Stimulated activated naive CD8-positive, alpha-beta T cell treated with anti-CD3 and anti-CD28 coated beads, Interleukin-15, Interleukin-2, amounts not matched to agents 100 ng/mL and 50 ng/mL, for 24 hours (primary cell): ENCODE results near the gene GRIA2.
"Not testable (repeated sequence)": the region's sequence is repeated elsewhere in the genome, so short reads cannot be mapped to it uniquely, and the experiment has no call there.

Experiments used
- H3K27ac Mint-ChIP-seq: one replicate; pipeline ENCODE4 v1.8.0; 2021; ENCODE audit warnings: mild to moderate bottlenecking, mixed read lengths
- H3K27me3 Mint-ChIP-seq: one replicate; pipeline ENCODE4 v1.8.0; 2021; ENCODE audit warnings: mixed read lengths
- H3K36me3 Mint-ChIP-seq: one replicate; pipeline ENCODE4 v1.8.0; 2021; ENCODE audit warnings: low read depth, mixed read lengths
- H3K4me1 Mint-ChIP-seq: one replicate; pipeline ENCODE4 v1.8.0; 2021; ENCODE audit warnings: low read depth, mixed read lengths
- H3K4me3 Mint-ChIP-seq: one replicate; pipeline ENCODE4 v1.8.0; 2021; ENCODE audit warnings: mild to moderate bottlenecking, mixed read lengths
- H3K9me3 Mint-ChIP-seq: one replicate; pipeline ENCODE4 v1.8.0; 2021; ENCODE audit warnings: mixed read lengths

Gene GRIA2

GRCh38 chr4:157220371-157220881 is at the start of gene GRIA2:
Gene GRIA2 (plus strand): TSS chr4:157220728. CDS start chr4:157221043, 315 bp downstream.
- Mint-ChIP-seq H3K4me3 (no peak within 1 kb of the TSS), H3K9me3 (no peaks in the 10 kb centered on the region), H3K4me1 (no peaks in the 10 kb centered on the region), H3K36me3 (no peaks in the 10 kb centered on the region), H3K27ac (no peak within 1 kb of the TSS), H3K27me3 (peaks cover 38% of the 10 kb centered on the region)

GRCh38 chr4:157172011-157172410 is 48.5 kb upstream of the GRIA2 start:
- Mint-ChIP-seq H3K4me3 (no peak overlapping the region), H3K9me3 (no peaks in the 10 kb centered on the region), H3K27me3 (no peaks in the 10 kb centered on the region)

DNA sequence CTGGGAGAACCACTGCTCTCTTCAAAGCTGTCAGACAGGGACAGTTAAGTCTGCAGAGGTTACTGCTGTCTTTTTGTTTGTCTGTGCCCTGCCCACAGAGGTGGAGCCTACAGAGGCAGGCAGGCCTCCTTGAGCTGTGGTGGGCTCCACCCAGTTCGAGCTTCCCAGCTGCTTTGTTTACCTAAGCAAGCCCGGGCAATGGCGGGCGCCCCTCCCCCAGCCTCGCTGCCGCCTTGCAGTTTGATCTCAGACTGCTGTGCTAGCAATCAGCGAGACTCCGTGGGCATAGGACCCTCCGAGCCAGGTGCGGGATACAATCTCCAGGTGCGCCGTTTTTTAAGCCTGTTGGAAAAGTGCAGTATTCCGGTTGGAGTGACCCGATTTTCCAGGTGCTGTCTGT is 40.3 kb upstream of the GRIA2 start:
- H3K4me3 Mint-ChIP-seq, H3K27ac Mint-ChIP-seq, H3K4me1 Mint-ChIP-seq, H3K27me3 Mint-ChIP-seq, H3K36me3 Mint-ChIP-seq, H3K9me3 Mint-ChIP-seq: not testable (repeated sequence)

More at GRCh38 chr4:157172011-157172410, 48.5 kb upstream of the GRIA2 start:
- Mint-ChIP-seq H3K36me3 (no peaks in the 10 kb centered on the region), H3K4me1 (no peaks in the 10 kb centered on the region), H3K27ac (no peak overlapping the region)

- Mint-ChIP-seq H3K36me3 (no peaks in the 10 kb centered on the region), H3K4me3 (no peak overlapping the region), H3K9me3 (peaks cover 6% of the 10 kb centered on the region), H3K4me1 (no peaks in the 10 kb centered on the region), H3K27me3 (no peaks in the 10 kb centered on the region), H3K27ac (no peak overlapping the region)
Observed at GRCh38 chr4:157184300-157184699, 36.2 kb upstream of the GRIA2 start.

GRCh38 chr4:157185363-157185762 is 35.2 kb upstream of the GRIA2 start:
- Mint-ChIP-seq H3K9me3 (peaks cover 13% of the 10 kb centered on the region), H3K36me3 (no peaks in the 10 kb centered on the region), H3K4me3 (no peak overlapping the region), H3K4me1 (no peaks in the 10 kb centered on the region), H3K27me3 (no peaks in the 10 kb centered on the region), H3K27ac (no peak overlapping the region)

DNA sequence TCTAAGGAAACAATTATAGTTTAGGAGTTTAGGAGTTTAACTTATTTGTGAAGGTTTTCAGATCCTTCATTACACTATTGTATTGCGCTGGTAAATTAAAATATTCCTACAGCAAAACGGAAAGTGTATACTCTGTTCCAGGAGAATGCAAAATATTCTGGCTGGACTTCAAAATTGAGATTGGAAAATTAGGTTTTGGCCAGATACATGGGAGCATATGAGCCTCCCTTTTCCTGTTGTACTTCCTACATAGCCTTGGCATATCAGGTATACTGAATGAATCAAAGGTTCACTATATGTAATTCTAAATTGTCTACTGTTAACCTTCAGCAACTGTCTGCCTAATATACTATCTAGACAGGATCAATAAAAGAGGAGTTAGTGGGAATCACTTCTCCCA is 25.2 kb upstream of the GRIA2 start:
- Mint-ChIP-seq H3K36me3 (no peaks in the 10 kb centered on the region), H3K4me3 (no peak overlapping the region), H3K9me3 (no peaks in the 10 kb centered on the region), H3K27me3 (no peaks in the 10 kb centered on the region), H3K27ac (no peak overlapping the region), H3K4me1 (no peaks in the 10 kb centered on the region)

DNA sequence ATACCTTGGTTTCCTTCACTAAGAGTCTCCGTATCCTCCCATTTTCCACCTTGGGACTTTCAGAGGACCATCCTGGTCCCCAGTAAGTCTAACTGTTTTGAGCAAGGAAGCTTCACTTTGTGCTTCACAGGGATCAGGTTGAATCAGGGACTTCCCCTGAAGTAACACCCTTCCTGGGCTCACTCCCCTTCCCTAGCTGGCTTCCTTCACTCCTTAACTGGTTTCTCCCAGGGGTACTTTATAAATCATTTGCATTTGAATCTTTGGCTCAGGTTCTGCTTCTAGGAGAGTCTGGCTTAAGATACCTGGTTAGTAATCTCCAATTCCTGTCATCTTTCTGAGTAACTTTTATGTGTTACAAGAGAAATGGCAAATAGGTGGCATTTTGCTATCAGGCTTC is 24.5 kb upstream of the GRIA2 start:
- Mint-ChIP-seq H3K4me1 (no peaks in the 10 kb centered on the region), H3K27ac (no peak overlapping the region), H3K27me3 (no peaks in the 10 kb centered on the region), H3K9me3 (no peaks in the 10 kb centered on the region), H3K36me3 (no peaks in the 10 kb centered on the region), H3K4me3 (no peak overlapping the region)

DNA sequence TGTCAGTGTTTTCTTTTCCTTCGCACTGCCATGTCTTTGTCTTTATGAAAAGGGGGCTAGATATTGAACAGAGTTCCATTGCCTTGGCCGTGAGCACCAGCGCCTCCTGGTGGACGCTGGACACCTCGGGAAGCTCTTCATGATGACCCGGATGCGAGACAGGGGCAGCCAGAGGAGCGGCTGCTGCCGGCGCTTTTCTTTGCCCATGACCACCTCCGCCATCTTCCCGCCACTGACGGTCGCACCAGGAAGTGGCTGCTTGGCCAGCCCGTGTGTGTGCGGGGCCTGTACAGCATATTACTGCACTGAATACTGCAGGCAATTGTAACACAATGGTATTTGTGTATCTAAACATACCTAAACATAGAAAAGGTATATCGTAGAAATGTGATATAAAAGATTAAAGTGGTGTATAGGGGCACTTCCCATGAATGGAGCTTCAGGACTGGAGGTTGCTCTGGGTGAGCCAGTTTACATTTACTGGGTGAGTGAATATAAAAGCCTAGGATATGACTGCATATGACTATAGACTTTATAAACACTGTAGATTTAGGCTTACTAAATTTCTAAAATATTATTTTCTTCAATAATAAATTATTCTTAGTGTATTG is 15.8 kb upstream of the GRIA2 start:
- no peaks in the 10 kb centered on the region for H3K4me1 Mint-ChIP-seq
- H3K9me3 Mint-ChIP-seq = no peaks in the 10 kb centered on the region
- H3K27me3 Mint-ChIP-seq = no peaks in the 10 kb centered on the region
- H3K4me3 Mint-ChIP-seq = no peak overlapping the region
- H3K27ac Mint-ChIP-seq = no peak overlapping the region
- H3K36me3 Mint-ChIP-seq = no peaks in the 10 kb centered on the region

- no peak overlapping the region for H3K27ac Mint-ChIP-seq
- no peaks in the 10 kb centered on the region for H3K4me1 Mint-ChIP-seq
- H3K9me3 Mint-ChIP-seq = no peaks in the 10 kb centered on the region
- H3K27me3 Mint-ChIP-seq = peaks cover 30% of the 10 kb centered on the region
- H3K36me3 Mint-ChIP-seq = no peaks in the 10 kb centered on the region
- H3K4me3 Mint-ChIP-seq = no peak overlapping the region
Observed at GRCh38 chr4:157217708-157218107, 2.8 kb upstream of the GRIA2 start.

DNA sequence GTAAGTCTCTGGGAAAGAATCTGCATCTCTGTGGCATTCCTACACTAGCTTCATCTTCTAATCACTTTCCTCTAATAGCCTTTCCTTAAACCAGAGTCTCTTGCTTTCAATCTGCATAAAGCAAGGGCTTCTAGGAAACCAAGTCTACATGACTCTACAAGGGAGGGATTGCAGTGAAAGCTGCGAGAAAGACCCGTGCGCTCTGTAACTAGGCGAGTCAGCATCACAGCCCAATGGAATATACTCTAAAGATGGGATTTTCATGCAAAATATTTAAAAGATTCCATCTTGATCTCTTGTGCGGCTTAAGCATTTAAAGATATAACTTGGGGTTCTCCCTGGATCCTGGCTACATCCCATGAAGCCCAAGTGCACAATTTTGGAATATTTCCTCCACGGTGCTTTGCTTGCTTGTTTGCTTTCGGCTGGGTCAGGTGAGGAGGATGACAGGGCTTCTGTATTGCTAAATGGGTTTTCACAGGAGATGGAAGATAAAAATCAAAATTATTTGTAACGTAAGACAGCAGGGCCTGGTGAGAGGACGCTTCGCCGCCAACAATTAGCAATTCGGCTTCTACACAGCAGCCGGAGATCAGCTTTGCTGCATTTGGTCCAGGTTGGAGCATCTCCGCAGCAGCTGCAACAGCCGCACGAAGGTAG is 687 bp upstream of the GRIA2 start:
- no peak overlapping the region for H3K4me3 Mint-ChIP-seq
- no peaks in the 10 kb centered on the region for H3K4me1 Mint-ChIP-seq
- no peaks in the 10 kb centered on the region for H3K36me3 Mint-ChIP-seq
- peaks cover 38% of the 10 kb centered on the region for H3K27me3 Mint-ChIP-seq
- H3K27ac Mint-ChIP-seq = no peak overlapping the region
- no peaks in the 10 kb centered on the region for H3K9me3 Mint-ChIP-seq

DNA sequence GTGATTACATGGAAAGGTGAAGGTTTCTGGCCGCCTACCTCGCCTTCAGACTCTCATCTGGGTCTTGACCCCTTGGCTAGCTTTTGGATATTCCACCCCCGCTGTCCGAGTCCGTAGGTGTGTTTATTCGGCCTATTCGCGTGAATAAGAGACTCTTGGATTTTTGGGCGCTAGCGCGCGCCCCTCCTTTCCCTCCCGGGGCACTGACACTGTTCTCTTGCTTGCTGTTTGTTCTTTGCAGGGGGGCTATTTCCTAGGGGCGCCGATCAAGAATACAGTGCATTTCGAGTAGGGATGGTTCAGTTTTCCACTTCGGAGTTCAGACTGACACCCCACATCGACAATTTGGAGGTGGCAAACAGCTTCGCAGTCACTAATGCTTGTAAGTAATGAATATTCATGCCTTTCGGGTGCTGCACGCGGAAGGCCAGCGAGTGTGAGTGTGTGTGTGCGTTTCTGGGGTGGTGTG is 932 bp downstream of the GRIA2 start:
- no peaks in the 10 kb centered on the region for H3K36me3 Mint-ChIP-seq
- peaks cover 38% of the 10 kb centered on the region for H3K27me3 Mint-ChIP-seq
- H3K9me3 Mint-ChIP-seq = no peaks in the 10 kb centered on the region
- no peak overlapping the region for H3K27ac Mint-ChIP-seq
- no peaks in the 10 kb centered on the region for H3K4me1 Mint-ChIP-seq
- H3K4me3 Mint-ChIP-seq = no peak overlapping the region

DNA sequence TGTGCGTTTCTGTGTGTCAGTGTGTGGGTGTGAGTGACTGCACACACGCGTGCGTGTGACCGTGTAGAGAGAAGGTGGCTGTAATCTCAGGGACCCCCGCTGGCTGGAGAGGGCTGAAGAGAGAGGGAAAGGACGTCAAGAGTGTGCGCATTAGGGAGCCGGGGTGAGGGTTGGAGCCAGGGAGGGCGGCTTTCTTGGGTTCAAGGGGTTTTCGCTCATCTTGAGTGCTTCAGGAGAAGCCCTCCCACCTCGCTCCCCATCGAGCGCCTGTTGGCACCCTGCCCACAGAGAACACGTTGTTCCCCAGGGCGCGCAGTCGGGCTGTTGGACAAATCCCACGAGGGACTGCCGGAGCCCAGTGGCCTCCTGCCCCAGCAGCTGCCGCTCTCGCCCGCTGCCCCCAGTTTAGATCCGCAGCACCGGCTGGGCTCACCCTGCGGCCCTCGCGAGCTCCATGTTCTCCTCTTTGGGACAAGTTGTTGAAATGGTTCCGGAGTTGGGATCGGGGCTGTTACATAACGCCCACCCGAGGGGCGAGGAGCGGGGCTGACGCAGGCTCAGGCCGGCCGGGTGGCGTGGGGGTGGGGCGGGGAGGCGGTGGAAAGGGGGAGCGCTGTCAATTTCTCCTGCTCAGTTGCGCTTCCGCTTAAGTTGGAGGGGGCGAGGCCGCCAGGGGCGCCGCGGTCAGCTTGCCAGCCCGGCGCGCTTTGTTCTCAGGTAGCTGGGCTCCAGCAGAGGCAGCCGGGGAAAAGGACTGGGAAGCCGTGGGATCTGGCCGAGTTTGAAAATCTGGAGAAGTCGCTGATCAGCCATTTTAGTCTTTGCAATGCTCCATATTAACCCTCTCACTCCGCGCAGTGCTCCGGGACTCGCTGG is 1.6 kb downstream of the GRIA2 start:
- Mint-ChIP-seq H3K9me3 (no peaks in the 10 kb centered on the region), H3K36me3 (no peaks in the 10 kb centered on the region), H3K4me1 (no peaks in the 10 kb centered on the region), H3K4me3 (no peak overlapping the region), H3K27ac (no peak overlapping the region), H3K27me3 (peaks cover 38% of the 10 kb centered on the region)

DNA sequence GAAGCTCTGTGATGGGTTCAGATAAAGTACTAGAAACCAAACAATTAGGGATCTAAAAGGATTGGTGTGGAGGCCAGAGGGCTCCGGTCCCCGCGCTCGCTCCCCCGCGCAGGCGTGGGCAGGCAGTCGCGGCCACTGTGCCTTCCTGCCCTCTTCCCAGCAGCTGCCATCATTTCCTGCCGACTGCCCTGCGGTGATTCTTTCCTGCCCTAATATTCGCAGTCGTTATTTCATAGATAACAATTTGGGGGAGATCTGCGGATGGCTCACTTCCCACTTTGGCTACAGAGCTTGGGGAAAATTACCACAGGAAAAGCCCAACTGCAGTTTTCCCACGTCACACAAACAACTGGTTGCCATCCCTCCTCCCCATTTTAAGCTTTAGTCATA is 2.2 kb downstream of the GRIA2 start:
- H3K9me3 Mint-ChIP-seq = no peaks in the 10 kb centered on the region
- H3K27me3 Mint-ChIP-seq = peaks cover 38% of the 10 kb centered on the region
- H3K36me3 Mint-ChIP-seq = no peaks in the 10 kb centered on the region

GRCh38 chr4:157223456-157223855 is 2.9 kb downstream of the GRIA2 start:
- Mint-ChIP-seq H3K4me3 (no peak overlapping the region), H3K4me1 (no peaks in the 10 kb centered on the region), H3K27me3 (peaks cover 38% of the 10 kb centered on the region), H3K9me3 (no peaks in the 10 kb centered on the region), H3K36me3 (no peaks in the 10 kb centered on the region), H3K27ac (no peak overlapping the region)

More for the DNA sequence above, 2.2 kb downstream of the GRIA2 start:
- no peak overlapping the region for H3K27ac Mint-ChIP-seq
- H3K4me3 Mint-ChIP-seq = no peak overlapping the region
- H3K4me1 Mint-ChIP-seq = no peaks in the 10 kb centered on the region

DNA sequence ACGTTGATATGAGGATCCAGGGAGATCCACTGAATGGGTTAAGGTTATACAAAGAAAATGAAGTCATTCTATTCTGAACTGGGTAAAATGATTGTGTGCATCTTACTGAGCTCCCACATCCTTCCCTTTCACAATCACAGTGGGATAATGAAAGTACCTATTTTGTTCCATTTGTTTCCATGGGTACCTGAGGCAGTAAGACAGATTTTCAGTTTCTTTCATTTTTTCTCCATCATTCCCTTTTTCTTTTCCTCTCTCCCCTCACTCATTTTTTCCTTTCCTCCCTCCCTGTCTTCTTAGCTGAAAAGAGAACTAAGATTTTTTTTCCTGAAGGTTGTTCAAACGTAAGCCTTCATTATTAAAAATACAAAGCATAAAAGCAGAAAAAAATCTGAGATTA is 4.6 kb downstream of the GRIA2 start:
- Mint-ChIP-seq H3K27me3 (peaks cover 28% of the 10 kb centered on the region), H3K36me3 (no peaks in the 10 kb centered on the region), H3K9me3 (no peaks in the 10 kb centered on the region), H3K4me1 (no peaks in the 10 kb centered on the region), H3K4me3 (no peak overlapping the region), H3K27ac (no peak overlapping the region)
